ENCODE measurements around the gene ZNF22.

GRCh38 chr10:44986670-44987069 lies 14.1 kb upstream of the ZNF22 start:
- TF ChIP-seq, protein P1, sequence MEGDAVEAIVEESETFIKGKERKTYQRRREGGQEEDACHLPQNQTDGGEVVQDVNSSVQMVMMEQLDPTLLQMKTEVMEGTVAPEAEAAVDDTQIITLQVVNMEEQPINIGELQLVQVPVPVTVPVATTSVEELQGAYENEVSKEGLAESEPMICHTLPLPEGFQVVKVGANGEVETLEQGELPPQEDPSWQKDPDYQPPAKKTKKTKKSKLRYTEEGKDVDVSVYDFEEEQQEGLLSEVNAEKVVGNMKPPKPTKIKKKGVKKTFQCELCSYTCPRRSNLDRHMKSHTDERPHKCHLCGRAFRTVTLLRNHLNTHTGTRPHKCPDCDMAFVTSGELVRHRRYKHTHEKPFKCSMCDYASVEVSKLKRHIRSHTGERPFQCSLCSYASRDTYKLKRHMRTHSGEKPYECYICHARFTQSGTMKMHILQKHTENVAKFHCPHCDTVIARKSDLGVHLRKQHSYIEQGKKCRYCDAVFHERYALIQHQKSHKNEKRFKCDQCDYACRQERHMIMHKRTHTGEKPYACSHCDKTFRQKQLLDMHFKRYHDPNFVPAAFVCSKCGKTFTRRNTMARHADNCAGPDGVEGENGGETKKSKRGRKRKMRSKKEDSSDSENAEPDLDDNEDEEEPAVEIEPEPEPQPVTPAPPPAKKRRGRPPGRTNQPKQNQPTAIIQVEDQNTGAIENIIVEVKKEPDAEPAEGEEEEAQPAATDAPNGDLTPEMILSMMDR (IDR thresholded peaks at IDR 0.05; ENCODE audit: poor library complexity): no peak
- TF ChIP-seq EZH2 (IDR thresholded peaks at IDR 0.05; ENCODE audit: borderline replicate concordance): no peak
- no peak for TF ChIP-seq EZH2phosphoT487 (IDR thresholded peaks at IDR 0.05; ENCODE audit: low read depth, severe bottlenecking, unreplicated experiment)

Measured in hepatocyte (in vitro differentiated cells).